Measurements from ENCODE around the gene SAMD15.
A peak's percentile ranks its signal among the peaks of the same experiment; 100 is the strongest.
"Not testable (repeated sequence)": the region's sequence is repeated elsewhere in the genome, so short reads cannot be mapped to it uniquely, and the experiment has no call there.

SAMD15 gene

GRCh38 chr14:77376771-77377501 is at the start of gene SAMD15, which contains the start of gene TMED8:
Gene SAMD15 (plus strand): TSS chr14:77377379. CDS start chr14:77377419, 40 bp downstream.
Gene TMED8 (minus strand): TSS chr14:77377094. CDS start chr14:77377053, 41 bp downstream.
- Histone ChIP-seq H3K9me3 (no peaks in the 10 kb centered on the region), H3K36me3 (no peaks in the 10 kb centered on the region), H3K4me1 (peaks cover 0 to 15% (median 12%) of the 10 kb centered on the region in 4 donors), H3K27me3 (no peaks in the 10 kb centered on the region), H3K4me3 (peak within 1 kb of the TSS; percentile 71 to 89), H3K27ac (peak within 1 kb of the TSS; percentile 80 to 87)
- DNase-seq = peak; percentile 72 to 83
- peak; percentile 32 to 42 for TF ChIP-seq CTCF (IDR thresholded peaks at IDR 0.05)
- intact Hi-C loops (cut with DNase I; ENCODE audit: low total_unique reads) = loop anchor here (2.0 kb wide), 1 partner anchor 54 kb away; no protein-coding TSS in a partner anchor

- DNase-seq = no peak
- no peaks in the 10 kb centered on the region for H3K4me1 ChIP-seq
- H3K4me3 ChIP-seq = no peak overlapping the region
- TF ChIP-seq CTCF (IDR thresholded peaks at IDR 0.05) = no peak
- no peaks in the 10 kb centered on the region for H3K9me3 ChIP-seq
- H3K27me3 ChIP-seq = no peaks in the 10 kb centered on the region
- intact Hi-C loops (cut with DNase I; ENCODE audit: low total_unique reads) = no loop called here
- H3K36me3 ChIP-seq = peaks cover 0 to 4% (median 0%) of the 10 kb centered on the region in 3 donors
- no peak overlapping the region for H3K27ac ChIP-seq
Observed at GRCh38 chr14:77329872-77330271, 47.3 kb upstream of the SAMD15 start.

- Histone ChIP-seq H3K4me3 (no peak overlapping the region), H3K9me3 (no peaks in the 10 kb centered on the region), H3K36me3 (peaks cover 8 to 43% (median 16%) of the 10 kb centered on the region in 3 donors), H3K27ac (no peak overlapping the region), H3K4me1 (no peaks in the 10 kb centered on the region), H3K27me3 (no peaks in the 10 kb centered on the region)
- TF ChIP-seq CTCF (IDR thresholded peaks at IDR 0.05) = no peak
- DNase-seq = no peak
- intact Hi-C loops (cut with DNase I; ENCODE audit: low total_unique reads) = no loop called here
Observed at GRCh38 chr14:77335576-77335975, 41.6 kb upstream of the SAMD15 start.

GRCh38 chr14:77337255-77337654 is 39.9 kb upstream of the SAMD15 start:
- intact Hi-C loops (cut with DNase I; ENCODE audit: low total_unique reads); H3K27ac ChIP-seq; H3K27me3 ChIP-seq; H3K9me3 ChIP-seq; DNase-seq; H3K4me1 ChIP-seq; H3K4me3 ChIP-seq: not testable (repeated sequence)
- H3K36me3 ChIP-seq = peaks cover 22 to 60% (median 28%) of the 10 kb centered on the region in 3 donors

GRCh38 chr14:77337880-77338279 is 39.3 kb upstream of the SAMD15 start:
- intact Hi-C loops (cut with DNase I; ENCODE audit: low total_unique reads) = no loop called here
- no peak for TF ChIP-seq CTCF (IDR thresholded peaks at IDR 0.05)
- no peak for DNase-seq
- Histone ChIP-seq H3K9me3 (no peaks in the 10 kb centered on the region), H3K4me1 (no peaks in the 10 kb centered on the region), H3K4me3 (no peak overlapping the region), H3K27me3 (no peaks in the 10 kb centered on the region), H3K27ac (no peak overlapping the region), H3K36me3 (peaks cover 28 to 66% (median 34%) of the 10 kb centered on the region in 3 donors)

- DNase-seq = no peak
- intact Hi-C loops (cut with DNase I; ENCODE audit: low total_unique reads) = no loop called here
- Histone ChIP-seq H3K9me3 (no peaks in the 10 kb centered on the region), H3K36me3 (peaks cover 32 to 70% (median 36%) of the 10 kb centered on the region in 3 donors), H3K4me3 (no peak overlapping the region), H3K27me3 (no peaks in the 10 kb centered on the region), H3K4me1 (no peaks in the 10 kb centered on the region), H3K27ac (no peak overlapping the region)
- TF ChIP-seq CTCF (IDR thresholded peaks at IDR 0.05) = no peak
Observed at GRCh38 chr14:77338302-77338701, 38.9 kb upstream of the SAMD15 start.
